ENCODE results near the gene FBXL7.

FBXL7 gene

GRCh38 chr5:15574128-15574527 is 74.1 kb downstream of the FBXL7 start:
- TF ChIP-seq CTCF (conservative IDR thresholded peaks at IDR 0.05) (no peak), ZFX (IDR thresholded peaks at IDR 0.05) (no peak)
- H3K27ac ChIP-seq, result no peak overlapping the region

GRCh38 chr5:15574806-15575325 is 74.9 kb downstream of the FBXL7 start:
- TF ChIP-seq ZFX (IDR thresholded peaks at IDR 0.05) (no peak), CTCF (conservative IDR thresholded peaks at IDR 0.05) (no peak)
- no peak overlapping the region for H3K27ac ChIP-seq

GRCh38 chr5:15575666-15576065 is 75.7 kb downstream of the FBXL7 start:
- no peak overlapping the region for H3K27ac ChIP-seq
- TF ChIP-seq ZFX (IDR thresholded peaks at IDR 0.05) (no peak), CTCF (conservative IDR thresholded peaks at IDR 0.05) (no peak)

GRCh38 chr5:15577132-15577531 is 77.2 kb downstream of the FBXL7 start:
- no peak overlapping the region for H3K27ac ChIP-seq

GRCh38 chr5:15577831-15578230 is 77.9 kb downstream of the FBXL7 start:
- H3K27ac ChIP-seq, result no peak overlapping the region
- TF ChIP-seq CTCF (conservative IDR thresholded peaks at IDR 0.05), result no peak
- no peak for TF ChIP-seq ZFX (IDR thresholded peaks at IDR 0.05)

More at GRCh38 chr5:15577132-15577531, 77.2 kb downstream of the FBXL7 start:
- TF ChIP-seq CTCF (conservative IDR thresholded peaks at IDR 0.05) (no peak), ZFX (IDR thresholded peaks at IDR 0.05) (no peak)

- no peak overlapping the region for H3K27ac ChIP-seq
- TF ChIP-seq CTCF (conservative IDR thresholded peaks at IDR 0.05), result no peak
- no peak for TF ChIP-seq ZFX (IDR thresholded peaks at IDR 0.05)
Measured at GRCh38 chr5:15579193-15579990, 79.4 kb downstream of the FBXL7 start.

GRCh38 chr5:15584528-15584927 is 84.5 kb downstream of the FBXL7 start:
- TF ChIP-seq CTCF (conservative IDR thresholded peaks at IDR 0.05) (no peak), ZFX (IDR thresholded peaks at IDR 0.05) (no peak)
- no peak overlapping the region for H3K27ac ChIP-seq

Data from C4-2B (cell line).